ENCODE data around the gene HECTD4. TPM values are rescaled to one million over a fixed set of nuclear protein-coding genes. Genes with fewer than 3 reads are reported as not detected.
"Not testable (repeated sequence)": the region's sequence is repeated elsewhere in the genome, so short reads cannot be mapped to it uniquely, and the experiment has no call there.

The HECTD4 gene
- total RNA-seq, 1 donor from 2014 or later: 22.7 TPM

DNA sequence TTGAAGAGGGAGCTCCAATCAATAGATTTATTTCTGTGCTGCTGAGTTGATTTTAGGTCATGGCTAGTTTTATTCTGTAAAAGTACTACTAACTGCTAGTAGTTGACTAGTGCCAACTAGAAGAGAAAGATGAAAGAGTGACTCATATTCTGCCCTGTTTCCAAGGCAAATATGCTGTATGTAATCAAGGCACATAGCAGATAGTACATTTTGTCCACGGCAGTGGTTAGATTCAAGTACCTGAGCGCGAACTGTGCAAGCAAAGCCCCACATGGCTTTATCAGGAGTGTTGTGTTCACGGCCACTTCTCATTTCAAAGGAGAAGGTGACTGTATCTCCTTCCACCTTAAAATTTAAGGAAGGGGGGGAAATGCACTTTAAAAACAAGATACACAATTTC, 130.0 kb downstream of the HECTD4 start:
- no peak for DNase-seq (ENCODE audit: low read depth)

DNA sequence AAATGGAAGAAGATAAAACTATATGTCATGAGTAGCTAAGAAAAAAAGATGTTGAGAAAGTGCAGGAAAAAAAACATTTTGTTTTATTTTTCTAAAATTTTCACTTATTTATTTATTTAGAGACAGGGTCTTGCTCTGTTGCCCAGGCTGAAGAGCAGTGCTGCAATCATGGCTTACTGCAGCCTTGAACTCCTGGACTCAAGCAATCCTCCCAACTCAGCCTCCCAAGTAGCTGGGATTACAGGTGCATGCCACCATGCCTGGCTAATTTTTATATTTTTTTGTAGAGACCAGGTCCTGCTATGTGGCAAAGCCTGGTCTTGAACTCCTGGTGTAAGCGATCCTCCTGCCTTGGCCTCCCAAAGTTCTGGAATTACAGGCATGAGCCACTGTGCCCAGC, 137.3 kb downstream of the HECTD4 start:
- not testable (repeated sequence) for DNase-seq (ENCODE audit: low read depth); H3K36me3 ChIP-seq (ENCODE audit: control insufficient read depth, insufficient read depth, low read length); H3K27me3 ChIP-seq (ENCODE audit: control insufficient read depth, insufficient read depth, low read length); H3K4me3 ChIP-seq (ENCODE audit: low read depth, low read length)

More for the DNA sequence above, 130.0 kb downstream of the HECTD4 start:
- H3K36me3 ChIP-seq (ENCODE audit: control insufficient read depth, insufficient read depth, low read length): no peaks in the 10 kb centered on the region
- no peaks in the 10 kb centered on the region for H3K27me3 ChIP-seq (ENCODE audit: control insufficient read depth, insufficient read depth, low read length)
- no peak overlapping the region for H3K4me3 ChIP-seq (ENCODE audit: low read depth, low read length)
- TF ChIP-seq CTCF (IDR thresholded peaks at IDR 0.05; ENCODE audit: insufficient read depth, low read length, poor library complexity, severe bottlenecking): no peak

GRCh38 chr12:112243255-112244110, 138.7 kb downstream of the HECTD4 start:
- TF ChIP-seq CTCF (IDR thresholded peaks at IDR 0.05; ENCODE audit: insufficient read depth, low read length, poor library complexity, severe bottlenecking): no peak
- no peak for DNase-seq (ENCODE audit: low read depth)
- Histone ChIP-seq H3K27me3 (ENCODE audit: control insufficient read depth, insufficient read depth, low read length) (no peaks in the 10 kb centered on the region), H3K4me3 (ENCODE audit: low read depth, low read length) (no peak overlapping the region), H3K36me3 (ENCODE audit: control insufficient read depth, insufficient read depth, low read length) (no peaks in the 10 kb centered on the region)

DNA sequence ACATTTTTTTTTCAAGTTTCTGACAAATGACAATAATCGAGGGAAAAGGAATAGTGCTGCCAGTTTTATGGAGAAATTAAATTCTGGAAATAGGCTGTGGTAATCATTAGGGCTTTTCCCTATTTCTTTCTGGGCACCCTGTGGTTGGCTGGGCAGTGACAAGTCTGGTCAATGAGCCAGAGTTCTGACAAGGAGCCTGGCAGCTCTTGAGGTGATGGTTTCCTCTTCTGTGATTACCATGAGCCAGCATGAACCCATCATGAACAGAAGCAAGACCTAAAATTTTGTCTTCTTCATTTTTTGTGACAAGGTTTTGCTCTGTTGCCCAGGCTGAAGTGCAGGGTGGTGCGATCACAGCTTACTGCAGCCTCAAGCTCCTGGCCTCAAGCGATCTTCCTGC, 141.1 kb downstream of the HECTD4 start:
- H3K36me3 ChIP-seq (ENCODE audit: control insufficient read depth, insufficient read depth, low read length): no peaks in the 10 kb centered on the region
- no peak for DNase-seq (ENCODE audit: low read depth)
- H3K4me3 ChIP-seq (ENCODE audit: low read depth, low read length): no peak overlapping the region
- TF ChIP-seq CTCF (IDR thresholded peaks at IDR 0.05; ENCODE audit: insufficient read depth, low read length, poor library complexity, severe bottlenecking): no peak
- no peaks in the 10 kb centered on the region for H3K27me3 ChIP-seq (ENCODE audit: control insufficient read depth, insufficient read depth, low read length)

- Histone ChIP-seq H3K36me3 (ENCODE audit: control insufficient read depth, insufficient read depth, low read length) (peaks cover 1% of the 10 kb centered on the region), H3K4me3 (ENCODE audit: low read depth, low read length) (no peak overlapping the region), H3K27me3 (ENCODE audit: control insufficient read depth, insufficient read depth, low read length) (no peaks in the 10 kb centered on the region)
- no peak for DNase-seq (ENCODE audit: low read depth)
- no peak for TF ChIP-seq CTCF (IDR thresholded peaks at IDR 0.05; ENCODE audit: insufficient read depth, low read length, poor library complexity, severe bottlenecking)
These were observed 142.3 kb downstream of the HECTD4 start for GRCh38 chr12:112239881-112240280.

DNA sequence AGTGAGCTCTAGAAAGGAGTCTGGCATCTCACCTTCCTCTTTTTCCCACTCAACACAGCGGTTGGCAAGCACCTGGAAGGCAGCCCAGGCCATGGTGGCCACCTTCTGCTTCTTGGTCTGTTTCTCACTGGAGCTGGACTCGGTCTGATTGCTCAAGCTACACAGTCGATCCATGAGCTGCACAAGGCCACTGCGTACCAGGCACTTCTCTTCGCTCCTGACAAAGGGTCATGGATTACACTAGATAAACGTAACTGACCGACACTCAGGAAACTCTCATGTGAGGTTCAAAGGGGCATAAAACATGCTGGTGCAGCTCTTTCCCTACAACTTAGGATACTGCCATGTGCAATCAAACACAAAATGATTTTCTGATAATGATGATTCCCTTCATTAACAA, 143.2 kb downstream of the HECTD4 start:
- Histone ChIP-seq H3K27me3 (ENCODE audit: control insufficient read depth, insufficient read depth, low read length) (no peaks in the 10 kb centered on the region), H3K4me3 (ENCODE audit: low read depth, low read length) (no peak overlapping the region), H3K36me3 (ENCODE audit: control insufficient read depth, insufficient read depth, low read length) (peaks cover 1% of the 10 kb centered on the region)
- no peak for DNase-seq (ENCODE audit: low read depth)
- TF ChIP-seq CTCF (IDR thresholded peaks at IDR 0.05; ENCODE audit: insufficient read depth, low read length, poor library complexity, severe bottlenecking): no peak
